HepG2 (cell line): ENCODE data around the gene PTEN. TPM values are rescaled to one million over a fixed set of nuclear protein-coding genes. Genes with fewer than 3 reads are reported as not detected.

Experiments used
- ATAC-seq: fragments of 200-7000 bp; cut with Tn5 transposase; 3 replicates; pipeline ENCODE4 v1.9.1; 2020; ENCODE audit warnings: mild to moderate bottlenecking, moderate library complexity
- BruUV-seq: library from RNA; stranded (reverse); fragments of 400-500 nt; replicated peaks from 2 replicates; lab custom pipeline; 2021; lab: Mats Ljungman, UMichigan
- CTCF ChIA-PET: fragments of 300-600 bp; formaldehyde crosslinking; extraction: SDS; loops from one replicate; lab custom pipeline; 2021; ENCODE audit warnings: low total read pairs, inconsistent platforms, low intra/inter-chr PET ratio; lab: Yijun Ruan, JAX
- POLR2A ChIA-PET: fragments of 350-600 bp; sonication (Branson Sonifier 250); formaldehyde crosslinking; loops from one replicate; lab custom pipeline; 2020; ENCODE audit warnings: antibody characterized with exemption, inconsistent platforms; lab: Yijun Ruan, JAX
- DNase-seq: peaks from one replicate; pipeline ENCODE4 v3.0.0-alpha.2; 2015; ENCODE audit warnings: low spot score
- FAIRE-seq: peaks from 3 replicates; lab custom pipeline; 2011; peaks lifted over from hg19 to GRCh38; lab: Jason Lieb, UNC
- H2AFZ ChIP-seq: one replicate; pipeline ENCODE4 v1.6.1; 2011; ENCODE audit warnings: low read length, inconsistent platforms
- H3K27ac ChIP-seq: fragments of 300-600 bp; 3 replicates; pipeline ENCODE4 v1.8.0; 2011; ENCODE audit warnings: mixed run types, mild to moderate bottlenecking, mixed read lengths, low read length, inconsistent platforms; ENCODE audit not compliant: insufficient read depth; ENCODE audit errors: extremely low read length
- H3K27me3 ChIP-seq, 2 experiments: fragments of 200-600 bp in 1 of 2; 2 replicates in 1 of 2; 3 replicates in 1 of 2; pipeline versions ENCODE4 v1.6.0 to v1.8.0; 2011; ENCODE audit warnings: low read length in 2 of 2, mild to moderate bottlenecking in 2 of 2, moderate library complexity in 2 of 2, inconsistent platforms in 1 of 2; ENCODE audit not compliant: insufficient read depth in 2 of 2, control insufficient read depth in 1 of 2
- H3K36me3 ChIP-seq, 2 experiments: fragments of 200-600 bp in 1 of 2; replicated peaks in 1 of 2; 2 replicates in 1 of 2; 3 replicates in 1 of 2; pipeline versions ENCODE4 v1.5.1 to v1.8.0; 2011; ENCODE audit warnings: low read length in 2 of 2, inconsistent platforms in 1 of 2; ENCODE audit not compliant: insufficient read depth in 2 of 2, control insufficient read depth in 1 of 2
- H3K4me1 ChIP-seq: 2 replicates; pipeline ENCODE4 v1.5.1; 2012; ENCODE audit warnings: low read length, inconsistent platforms; ENCODE audit not compliant: insufficient read depth
- H3K4me2 ChIP-seq: 2 replicates; pipeline ENCODE4 v1.6.0; 2011; ENCODE audit warnings: low read depth, low read length, inconsistent platforms
- H3K4me3 ChIP-seq, 3 experiments: fragments of 200-600 bp in 1 of 3; sonication (generic), shearing (Covaris generic) in 1 of 3; replicated peaks in 1 of 3; 2 replicates each; pipeline ENCODE4 v1.5.1; 2011 to 2016; ENCODE audit warnings: low read length in 3 of 3, inconsistent platforms in 2 of 3, low read depth in 2 of 3, mild to moderate bottlenecking in 2 of 3, control low read depth in 1 of 3, mixed read lengths in 1 of 3; ENCODE audit not compliant: insufficient read depth in 1 of 3
- H3K79me2 ChIP-seq: one replicate; pipeline ENCODE4 v1.6.1; 2011; ENCODE audit warnings: low read length, inconsistent platforms; ENCODE audit not compliant: insufficient read depth
- H3K9ac ChIP-seq: 2 replicates; pipeline ENCODE4 v1.6.0; 2011; ENCODE audit warnings: mild to moderate bottlenecking, low read depth, low read length, inconsistent platforms; ENCODE audit not compliant: insufficient read depth
- H3K9me3 ChIP-seq: 2 replicates; pipeline ENCODE4 v1.5.1; 2012; ENCODE audit warnings: mild to moderate bottlenecking, low read length
- H4K20me1 ChIP-seq: 2 replicates; pipeline ENCODE4 v1.6.0; 2011; ENCODE audit warnings: inconsistent platforms, mild to moderate bottlenecking, low read length, moderate library complexity; ENCODE audit not compliant: insufficient read depth
- ARNT2 ChIP-seq: sonication (generic); formaldehyde crosslinking; IDR thresholded peaks from 2 replicates; pipeline ENCODE4 v1.8.0; 2022; ENCODE audit warnings: mild to moderate bottlenecking, low read depth, missing genetic modification reagents, moderate library complexity
- DNMT1 ChIP-seq: sonication (generic); formaldehyde crosslinking; IDR thresholded peaks from 2 replicates; pipeline ENCODE4 v1.5.1; 2020; ENCODE audit warnings: mild to moderate bottlenecking, missing genetic modification reagents
- FOXO1 ChIP-seq: sonication (generic); formaldehyde crosslinking; IDR thresholded peaks from 2 replicates; pipeline ENCODE4 v1.4.0; 2020; ENCODE audit warnings: missing genetic modification reagents
- HNF1A ChIP-seq, 2 experiments: sonication (generic) in 1 of 2; formaldehyde crosslinking in 1 of 2; IDR thresholded peaks; 2 replicates each; pipeline versions ENCODE4 v1.4.0 to v1.6.1; 2016 to 2020; ENCODE audit warnings: borderline replicate concordance in 1 of 2, low read depth in 1 of 2, mild to moderate bottlenecking in 1 of 2, missing genetic modification reagents in 1 of 2
- HNRNPUL1 ChIP-seq: fragments of 200-400 bp; formaldehyde crosslinking; IDR thresholded peaks from 2 replicates; pipeline ENCODE4 v1.6.1; 2017; ENCODE audit warnings: low read depth, mild to moderate bottlenecking, low read length, moderate library complexity
- MAFG ChIP-seq: sonication (generic); formaldehyde crosslinking; IDR thresholded peaks from 2 replicates; pipeline ENCODE4 v1.5.1; 2020; ENCODE audit warnings: mild to moderate bottlenecking, missing genetic modification reagents
- POLR2AphosphoS5 ChIP-seq: IDR thresholded peaks from 2 replicates; pipeline ENCODE4 v1.6.1; 2012; ENCODE audit warnings: low read depth, low read length
- RBM22 ChIP-seq: fragments of 200-400 bp; formaldehyde crosslinking; optimal IDR thresholded peaks from 2 replicates; pipeline ENCODE3; 2017; ENCODE audit warnings: mild to moderate bottlenecking, low read length, moderate library complexity
- REPIN1 ChIP-seq: sonication (generic); formaldehyde crosslinking; IDR thresholded peaks from 2 replicates; pipeline ENCODE4 v1.8.0; 2022; ENCODE audit warnings: missing genetic modification reagents, low read depth, mild to moderate bottlenecking, borderline replicate concordance
- TOE1 ChIP-seq: sonication (generic); formaldehyde crosslinking; IDR thresholded peaks from 2 replicates; pipeline ENCODE4 v1.4.0; 2020; ENCODE audit warnings: mild to moderate bottlenecking, missing genetic modification reagents
- ZFAT ChIP-seq: sonication (generic); formaldehyde crosslinking; conservative IDR thresholded peaks from 2 replicates; pipeline ENCODE4 v1.8.1; 2023; ENCODE audit warnings: missing genetic modification reagents, inconsistent platforms
- ZFP82 ChIP-seq: sonication (generic); formaldehyde crosslinking; IDR thresholded peaks from 2 replicates; pipeline ENCODE4 v1.5.1; 2020; ENCODE audit warnings: mild to moderate bottlenecking, missing genetic modification reagents, borderline replicate concordance
- ZNF235 ChIP-seq: sonication (generic); formaldehyde crosslinking; IDR thresholded peaks from 2 replicates; pipeline ENCODE4 v1.8.1; 2023; ENCODE audit warnings: mild to moderate bottlenecking, missing genetic modification reagents, borderline replicate concordance
- ZNF619 ChIP-seq: sonication (generic); formaldehyde crosslinking; IDR thresholded peaks from 2 replicates; pipeline ENCODE4 v1.4.0; 2020; ENCODE audit warnings: mild to moderate bottlenecking, missing genetic modification reagents
- ZNF629 ChIP-seq: sonication (generic); formaldehyde crosslinking; conservative IDR thresholded peaks from 2 replicates; pipeline ENCODE4 v1.5.0; 2020; ENCODE audit warnings: missing genetic modification reagents
- WGBS: methylation state at CpG from one replicate; pipeline ENCODE4 v1.1.6; 2017; ENCODE audit warnings: low lambda C conversion rate; 5-methylcytosine and 5-hydroxymethylcytosine counted together
- in situ Hi-C: cut with HindIII; loops from 2 replicates; pipeline ENCODE4 v1.10.0; 2017; ENCODE audit warnings: low pct_unique_long_range_greater_than_20kb; ENCODE audit not compliant: extremely low pct_ligation_motif_present
- intact Hi-C: fragments of 100-400 bp; cut with micrococcal nuclease; formaldehyde crosslinking; loops from one replicate; pipeline ENCODE4 v1.10.0; 2022; ENCODE audit not compliant: unreplicated experiment
- polyA plus RNA-seq, 8 experiments: library from polyadenylated mRNA; depleted of rRNA in 3 of 8; stranded (reverse) in 7 of 8; unstranded in 1 of 8; fragments of >200 nt; fragmentation: Illumina TruSeq in 4 of 8; extraction: Trizol in 4 of 8; gene quantifications; 2 replicates each; pipeline versions ENCODE4 v1.2.1 to v1.2.3, GENCODE V29; 2011 to 2016; ENCODE audit warnings: low read depth in 4 of 8, missing spikeins in 1 of 8, mixed read lengths in 1 of 8; ENCODE audit not compliant: insufficient read depth in 1 of 8
- total RNA-seq, 5 experiments: library from RNA; depleted of rRNA; stranded (reverse); fragments of >200 nt; fragmentation: Illumina TruSeq; extraction: Trizol; gene quantifications; 2 replicates each; pipeline ENCODE4 v1.2.3, GENCODE V29; 2016; ENCODE audit warnings: low read depth in 1 of 5

Gene PTEN
- total and polyA plus RNA-seq, 2 of the 13 experiments (the other 11 are each of a cell fraction or from before 2014, with no cell fraction given), result 30.3 to 61.3 TPM

- no TSS peak for BruUV-seq
- DNase-seq, result no peak
- Histone ChIP-seq H3K4me3 (no peak overlapping the region), H4K20me1 (no peaks in the 10 kb centered on the region), H3K27me3 (no peaks in the 10 kb centered on the region), H3K79me2 (peaks cover 59% of the 10 kb centered on the region), H3K27ac (no peak overlapping the region), H3K4me2 (no peak overlapping the region), H3K4me1 (peaks cover 6% of the 10 kb centered on the region; the same call in 1 of the 2 replicates), H3K36me3 (peaks cover 1 to 11% of the 10 kb centered on the region in 2 experiments; a peak in 3 of 5 replicates), H2AFZ (no peak overlapping the region), H3K9me3 (peaks cover 13% of the 10 kb centered on the region), H3K9ac (no peak overlapping the region)
- FAIRE-seq, result no peak
- in situ Hi-C loops (no loop called here), intact Hi-C loops (no loop called here)
- CTCF ChIA-PET, result no interaction called here
- POLR2A ChIA-PET, result no interaction called here
- 90% methylated on average over 3 of the region's 3 CpGs for WGBS
- no peak for TF ChIP-seq REPIN1 (CRISPR knock-in tag)
- TF ChIP-seq RBM22, result peak; percentile 37
- TF ChIP-seq ARNT2 (CRISPR knock-in tag), result no peak
- no peak for TF ChIP-seq ZNF235 (CRISPR knock-in tag)
- no peak for TF ChIP-seq ZNF619
- ATAC-seq, result no peak
These were observed 53.1 kb downstream of the PTEN start for GRCh38 chr10:87916515-87916914.

DNA sequence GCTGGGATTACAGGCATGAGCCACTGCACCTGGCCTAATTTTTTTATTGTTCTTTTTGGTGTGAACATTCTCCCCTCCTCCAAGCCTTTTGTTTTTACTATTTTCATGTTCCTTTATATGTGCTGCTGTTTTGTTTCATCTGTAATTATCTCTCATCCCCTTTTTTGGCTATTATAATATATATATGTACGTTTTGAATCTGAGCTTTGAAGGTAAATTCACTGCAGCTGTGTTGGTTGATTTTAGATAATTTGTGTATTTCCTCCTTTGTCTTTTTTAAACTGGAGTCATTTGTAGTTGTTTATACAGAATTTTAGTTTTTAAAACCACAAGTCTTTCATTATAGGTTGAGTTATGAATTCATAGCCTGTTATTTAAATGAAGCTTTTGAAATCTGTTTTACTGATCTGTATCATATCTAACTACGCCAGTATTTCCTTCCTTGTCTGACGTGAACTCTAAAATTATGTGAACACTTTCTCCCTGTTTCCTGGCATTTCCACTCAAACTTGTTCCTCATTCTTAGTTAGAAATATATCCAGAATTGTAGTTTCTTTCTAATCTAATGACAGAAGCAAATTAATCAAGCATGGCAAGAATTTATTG lies 54.9 kb downstream of the PTEN start:
- DNase-seq (no peak), ATAC-seq (no peak), FAIRE-seq (no peak)
- ChIA-PET CTCF (no interaction called here), POLR2A (no interaction called here)
- 93% methylated on average over 3 of the region's 3 CpGs for WGBS
- H3K36me3 ChIP-seq, result peaks cover 1 to 9% of the 10 kb centered on the region in 2 experiments; a peak in 3 of 5 replicates
- no peak overlapping the region for H3K9ac ChIP-seq
- no peak overlapping the region for H2AFZ ChIP-seq
- in situ Hi-C loops (no loop called here), intact Hi-C loops (no loop called here)
- no peak overlapping the region for H3K4me3 ChIP-seq
- no TSS peak for BruUV-seq
- H3K79me2 ChIP-seq, result peaks cover 58% of the 10 kb centered on the region
- H3K27me3 ChIP-seq, result no peaks in the 10 kb centered on the region
- H3K4me1 ChIP-seq, result peaks cover 6% of the 10 kb centered on the region; the same call in 1 of the 2 replicates
- H4K20me1 ChIP-seq, result no peaks in the 10 kb centered on the region
- H3K9me3 ChIP-seq, result peaks cover 2% of the 10 kb centered on the region
- H3K27ac ChIP-seq, result no peak overlapping the region
- no peak overlapping the region for H3K4me2 ChIP-seq
- TF ChIP-seq MAFG (CRISPR knock-in tag) (no peak), FOXO1 (CRISPR knock-in tag) (no peak), ZFAT (CRISPR knock-in tag) (no peak), POLR2AphosphoS5 (no peak), ZFP82 (CRISPR knock-in tag) (no peak), ZNF629 (CRISPR knock-in tag) (no peak), DNMT1 (CRISPR knock-in tag) (no peak), HNF1A (IDR thresholded peaks at IDR 0.05; ENCODE audit: low read depth) (no peak), HNF1A (CRISPR knock-in tag; IDR thresholded peaks at IDR 0.05; ENCODE audit: borderline replicate concordance) (no peak), TOE1 (CRISPR knock-in tag) (no peak), HNRNPUL1 (no peak)
